Tibial nerve (tissue), 4 donors: ENCODE measurements around the gene SRRM2. TPM values are rescaled to one million over a fixed set of nuclear protein-coding genes. Genes with fewer than 3 reads are reported as not detected.

Source experiments
- DNase-seq, 2 donors: peaks; one replicate each; pipeline ENCODE4 v3.0.0-alpha.2; 2019; ENCODE audit warnings: low spot score in 2 of 2
- H3K27ac ChIP-seq, 4 donors: fragments of 200-600 bp; sonication (generic) in 3 of 4; one replicate each; pipeline ENCODE4 v1.5.1; 2017 to 2019; ENCODE audit warnings: mild to moderate bottlenecking in 1 of 4
- H3K27me3 ChIP-seq, 2 donors: fragments of 200-600 bp; sonication (generic) in 1 of 2; one replicate each; pipeline versions ENCODE4 v1.5.1 to v1.6.0; 2017 to 2019
- H3K36me3 ChIP-seq, 3 donors: fragments of 200-600 bp; sonication (generic); one replicate each; pipeline ENCODE4 v1.5.1; 2018 to 2019
- H3K4me1 ChIP-seq, 4 donors: fragments of 200-600 bp; sonication (generic) in 3 of 4; one replicate each; pipeline ENCODE4 v1.5.1; 2017 to 2019
- H3K4me3 ChIP-seq, 4 donors: fragments of 200-600 bp; sonication (generic) in 3 of 4; one replicate each; pipeline ENCODE4 v1.5.1; 2017 to 2019; ENCODE audit warnings: mild to moderate bottlenecking in 1 of 4, moderate library complexity in 1 of 4
- H3K9me3 ChIP-seq, 4 donors: fragments of 200-600 bp; sonication (generic) in 3 of 4; one replicate each; pipeline ENCODE4 v1.5.1; 2017 to 2019
- EP300 ChIP-seq, 2 donors: sonication (generic); formaldehyde crosslinking; IDR thresholded peaks; one replicate each; pipeline ENCODE4 v1.6.1; 2017; ENCODE audit warnings: antibody characterized with exemption in 2 of 2, mild to moderate bottlenecking in 1 of 2
- POLR2A ChIP-seq, 2 donors: fragments of 450-650 bp; IDR thresholded peaks; one replicate each; pipeline ENCODE4 v1.6.1; 2017; ENCODE audit warnings: antibody characterized with exemption in 2 of 2, mild to moderate bottlenecking in 2 of 2, moderate library complexity in 2 of 2
- WGBS, 2 donors: methylation state at CpG; one replicate each; pipeline ENCODE4 v1.1.5; 2018; 5-methylcytosine and 5-hydroxymethylcytosine counted together
- total RNA-seq, 4 donors: library from RNA; depleted of rRNA; stranded (reverse); fragments of >200 nt; gene quantifications; one replicate each; pipeline ENCODE4 v1.1.0, GENCODE V29; 2016
- TF ChIP-seq, protein P1 (sequence below), 5 experiments: fragments of 200-600 bp in 3 of 5; fragments of 450-650 bp in 2 of 5; sonication (generic) in 3 of 5; IDR thresholded peaks; one replicate each; pipeline ENCODE4 v1.5.1; 2016 to 2019; ENCODE audit warnings: antibody characterized with exemption in 5 of 5, mild to moderate bottlenecking in 3 of 5, moderate library complexity in 2 of 5

The SRRM2 gene
- total RNA-seq, 4 donors from 2014 or later: 843 to 1,374 (median 886) TPM

GRCh38 chr16:2798723-2799204 lies 46.3 kb downstream of the SRRM2 start:
- TF ChIP-seq, protein P1, sequence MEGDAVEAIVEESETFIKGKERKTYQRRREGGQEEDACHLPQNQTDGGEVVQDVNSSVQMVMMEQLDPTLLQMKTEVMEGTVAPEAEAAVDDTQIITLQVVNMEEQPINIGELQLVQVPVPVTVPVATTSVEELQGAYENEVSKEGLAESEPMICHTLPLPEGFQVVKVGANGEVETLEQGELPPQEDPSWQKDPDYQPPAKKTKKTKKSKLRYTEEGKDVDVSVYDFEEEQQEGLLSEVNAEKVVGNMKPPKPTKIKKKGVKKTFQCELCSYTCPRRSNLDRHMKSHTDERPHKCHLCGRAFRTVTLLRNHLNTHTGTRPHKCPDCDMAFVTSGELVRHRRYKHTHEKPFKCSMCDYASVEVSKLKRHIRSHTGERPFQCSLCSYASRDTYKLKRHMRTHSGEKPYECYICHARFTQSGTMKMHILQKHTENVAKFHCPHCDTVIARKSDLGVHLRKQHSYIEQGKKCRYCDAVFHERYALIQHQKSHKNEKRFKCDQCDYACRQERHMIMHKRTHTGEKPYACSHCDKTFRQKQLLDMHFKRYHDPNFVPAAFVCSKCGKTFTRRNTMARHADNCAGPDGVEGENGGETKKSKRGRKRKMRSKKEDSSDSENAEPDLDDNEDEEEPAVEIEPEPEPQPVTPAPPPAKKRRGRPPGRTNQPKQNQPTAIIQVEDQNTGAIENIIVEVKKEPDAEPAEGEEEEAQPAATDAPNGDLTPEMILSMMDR (IDR thresholded peaks at IDR 0.05): no peak
- TF ChIP-seq EP300 (IDR thresholded peaks at IDR 0.05) (no peak), POLR2A (IDR thresholded peaks at IDR 0.05) (no peak)

DNA sequence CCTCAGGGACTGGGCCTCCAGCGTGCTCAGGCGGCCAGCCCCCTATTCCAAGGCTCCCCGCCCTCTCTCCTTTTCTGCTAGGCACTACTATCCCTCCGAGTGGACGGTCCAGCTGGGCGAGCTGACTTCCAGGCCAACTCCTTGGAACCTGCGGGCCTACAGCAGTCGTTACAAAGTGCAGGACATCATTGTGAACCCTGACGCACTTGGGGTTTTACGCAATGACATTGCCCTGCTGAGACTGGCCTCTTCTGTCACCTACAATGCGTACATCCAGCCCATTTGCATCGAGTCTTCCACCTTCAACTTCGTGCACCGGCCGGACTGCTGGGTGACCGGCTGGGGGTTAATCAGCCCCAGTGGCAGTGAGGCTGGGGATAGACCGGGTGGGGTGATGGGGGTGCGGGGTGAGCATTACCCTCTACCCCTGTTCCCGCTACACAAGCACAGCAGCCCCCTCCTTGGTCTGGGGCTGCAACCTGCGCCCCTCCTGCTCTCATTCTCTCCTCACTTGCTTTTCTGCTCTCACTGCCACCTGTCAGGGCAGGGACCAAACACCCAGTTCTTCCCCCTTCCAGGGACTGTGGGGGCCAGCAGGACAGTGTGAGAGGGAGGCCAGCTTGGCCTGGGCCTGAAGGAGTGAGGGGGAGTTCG lies 46.9 kb downstream of the SRRM2 start:
- WGBS, 2 donors: 79 to 83% methylated on average over 20 to 21 of the region's 21 CpGs
- Histone ChIP-seq H3K9me3 (peaks cover 0 to 16% (median 7%) of the 10 kb centered on the region in 4 donors), H3K4me1 (no peaks in the 10 kb centered on the region), H3K36me3 (no peaks in the 10 kb centered on the region), H3K4me3 (no peak overlapping the region), H3K27ac (no peak overlapping the region), H3K27me3 (peaks cover 0 to 15% of the 10 kb centered on the region in 2 donors)
- TF ChIP-seq EP300 (IDR thresholded peaks at IDR 0.05): no peak
- TF ChIP-seq, protein P1 (IDR thresholded peaks at IDR 0.05): no peak
- TF ChIP-seq POLR2A (IDR thresholded peaks at IDR 0.05): no peak
- no peak for DNase-seq

More at GRCh38 chr16:2798723-2799204, 46.3 kb downstream of the SRRM2 start:
- Histone ChIP-seq H3K9me3 (peaks cover 0 to 10% (median 4%) of the 10 kb centered on the region in 4 donors), H3K27ac (no peak overlapping the region), H3K27me3 (peaks cover 0 to 16% of the 10 kb centered on the region in 2 donors), H3K36me3 (no peaks in the 10 kb centered on the region), H3K4me3 (no peak overlapping the region), H3K4me1 (no peaks in the 10 kb centered on the region)
- 85 to 86% methylated on average over 28 to 39 of the region's 39 CpGs for WGBS, 2 donors
- no peak for DNase-seq

DNA sequence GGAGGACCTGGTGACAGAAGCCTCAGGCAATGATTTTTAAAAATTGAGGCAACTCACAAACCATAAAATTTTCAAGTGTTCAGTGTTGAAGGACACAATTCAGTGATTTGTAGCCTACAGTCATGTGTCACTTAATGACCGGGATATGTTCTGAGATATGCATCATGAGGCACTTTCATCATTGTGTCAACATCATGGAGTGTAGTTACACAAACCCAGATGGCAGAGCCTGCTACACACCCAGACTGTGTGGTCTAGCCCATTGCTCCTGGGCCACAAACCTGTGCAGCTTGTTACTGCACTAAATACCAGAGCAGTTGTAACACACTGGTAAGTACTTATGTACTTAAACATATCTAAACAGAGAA lies 47.4 kb downstream of the SRRM2 start:
- Histone ChIP-seq H3K4me3 (no peak overlapping the region), H3K4me1 (no peaks in the 10 kb centered on the region), H3K27ac (no peak overlapping the region), H3K36me3 (no peaks in the 10 kb centered on the region), H3K27me3 (peaks cover 0 to 10% of the 10 kb centered on the region in 2 donors), H3K9me3 (peaks cover 0 to 21% (median 8%) of the 10 kb centered on the region in 4 donors)
- no peak for DNase-seq
- TF ChIP-seq, protein P1 (IDR thresholded peaks at IDR 0.05): no peak
- TF ChIP-seq EP300 (IDR thresholded peaks at IDR 0.05): no peak
- no peak for TF ChIP-seq POLR2A (IDR thresholded peaks at IDR 0.05)
- 59 to 85% methylated on average over 1 of the region's 1 CpG for WGBS, 2 donors

- H3K27ac ChIP-seq: no peak overlapping the region
- TF ChIP-seq, protein P1 (IDR thresholded peaks at IDR 0.05): no peak
- TF ChIP-seq EP300 (IDR thresholded peaks at IDR 0.05) (no peak), POLR2A (IDR thresholded peaks at IDR 0.05) (no peak)
Measured at GRCh38 chr16:2803545-2804195, 51.2 kb downstream of the SRRM2 start.

GRCh38 chr16:2804728-2805127 lies 52.3 kb downstream of the SRRM2 start:
- Histone ChIP-seq H3K4me1 (no peaks in the 10 kb centered on the region), H3K27ac (no peak overlapping the region), H3K9me3 (peaks cover 0 to 30% (median 8%) of the 10 kb centered on the region in 4 donors), H3K36me3 (no peaks in the 10 kb centered on the region), H3K4me3 (no peak overlapping the region), H3K27me3 (no peaks in the 10 kb centered on the region)
- TF ChIP-seq EP300 (IDR thresholded peaks at IDR 0.05) (no peak), POLR2A (IDR thresholded peaks at IDR 0.05) (no peak)
- TF ChIP-seq, protein P1 (IDR thresholded peaks at IDR 0.05): no peak
- 84 to 97% methylated on average over 4 of the region's 4 CpGs for WGBS, 2 donors
- no peak for DNase-seq

More at GRCh38 chr16:2803545-2804195, 51.2 kb downstream of the SRRM2 start:
- peaks cover 0 to 29% (median 8%) of the 10 kb centered on the region in 4 donors for H3K9me3 ChIP-seq
- no peaks in the 10 kb centered on the region for H3K4me1 ChIP-seq
- 80% methylated on average over 3 of the region's 3 CpGs for WGBS, 2 donors
- H3K36me3 ChIP-seq: no peaks in the 10 kb centered on the region
- no peak for DNase-seq
- no peak overlapping the region for H3K4me3 ChIP-seq
- H3K27me3 ChIP-seq: no peaks in the 10 kb centered on the region
